ENCODE measurements around the gene RSPH9.

The RSPH9 gene

GRCh38 chr6:43667245-43668150, 22.7 kb downstream of the RSPH9 start:
- DNase-seq (ENCODE audit: low spot score): peak; percentile 82

GRCh38 chr6:43668151-43669028, 23.6 kb downstream of the RSPH9 start:
- peak; percentile 71 for DNase-seq (ENCODE audit: low spot score)

- no peak for DNase-seq (ENCODE audit: low spot score)
Observed at GRCh38 chr6:43669050-43669921, 24.4 kb downstream of the RSPH9 start.

GRCh38 chr6:43669922-43670622, 25.2 kb downstream of the RSPH9 start:
- DNase-seq (ENCODE audit: low spot score): no peak

GRCh38 chr6:43670623-43670986, 25.8 kb downstream of the RSPH9 start:
- DNase-seq (ENCODE audit: low spot score): no peak

- DNase-seq (ENCODE audit: low spot score): no peak
Observed at GRCh38 chr6:43671011-43671800, 26.4 kb downstream of the RSPH9 start.

GRCh38 chr6:43671801-43672690, 27.2 kb downstream of the RSPH9 start:
- no peak for DNase-seq (ENCODE audit: low spot score)

- no peak for DNase-seq (ENCODE audit: low spot score)
Observed at GRCh38 chr6:43673444-43674084, 28.7 kb downstream of the RSPH9 start.

GRCh38 chr6:43674291-43674690, 29.5 kb downstream of the RSPH9 start:
- no peak for DNase-seq (ENCODE audit: low spot score)

- DNase-seq (ENCODE audit: low spot score): no peak
Observed at GRCh38 chr6:43674921-43675320, 30.1 kb downstream of the RSPH9 start.

GRCh38 chr6:43676962-43677606, 32.2 kb downstream of the RSPH9 start:
- DNase-seq (ENCODE audit: low spot score): no peak

GRCh38 chr6:43677759-43678158, 32.9 kb downstream of the RSPH9 start:
- DNase-seq (ENCODE audit: low spot score): no peak

GRCh38 chr6:43678341-43678740, 33.5 kb downstream of the RSPH9 start:
- DNase-seq (ENCODE audit: low spot score): no peak

- no peak for DNase-seq (ENCODE audit: low spot score)
Observed at GRCh38 chr6:43679057-43679456, 34.2 kb downstream of the RSPH9 start.

- no peak for DNase-seq (ENCODE audit: low spot score)
Observed at GRCh38 chr6:43680308-43681200, 35.7 kb downstream of the RSPH9 start.

GRCh38 chr6:43681303-43681702, 36.5 kb downstream of the RSPH9 start:
- DNase-seq (ENCODE audit: low spot score): no peak

All from SK-N-DZ (cell line).